HEK293 (cell line): ENCODE measurements around the gene ENO2.
"Not testable (repeated sequence)": the region's sequence is repeated elsewhere in the genome, so short reads cannot be mapped to it uniquely, and the experiment has no call there.

Experiments
- CTCF ChIA-PET: fragments of 350-600 bp; formaldehyde crosslinking; extraction: SDS; loops from one replicate; lab custom pipeline; 2021; ENCODE audit warnings: antibody characterized with exemption; lab: Yijun Ruan, JAX
- POLR2A ChIA-PET: fragments of 300-600 bp; formaldehyde crosslinking; extraction: SDS; loops from one replicate; lab custom pipeline; 2020; ENCODE audit warnings: antibody characterized with exemption, inconsistent platforms; lab: Yijun Ruan, JAX
- H3K27ac ChIP-seq: fragments of 200-500 bp; sonication (Bioruptor generic); 2 replicates; pipeline ENCODE4 v1.5.1; 2014; ENCODE audit warnings: low read depth, low read length, control low read depth, inconsistent platforms; ENCODE audit errors: extremely low read depth
- H3K36me3 ChIP-seq, 2 experiments: fragments of 200-500 bp in 1 of 2; sonication (Bioruptor generic) in 1 of 2; 1 replicate in 1 of 2; 2 replicates in 1 of 2; pipeline ENCODE4 v1.5.1; 2014 to 2017; ENCODE audit warnings: inconsistent platforms in 2 of 2, low read length in 2 of 2; ENCODE audit not compliant: control insufficient read depth in 2 of 2, insufficient read depth in 1 of 2
- H3K4me1 ChIP-seq: fragments of 200-500 bp; sonication (Bioruptor generic); 2 replicates; pipeline ENCODE4 v1.5.1; 2014; ENCODE audit warnings: mild to moderate bottlenecking, low read length, inconsistent platforms; ENCODE audit not compliant: control insufficient read depth, insufficient read depth
- H3K4me3 ChIP-seq: 2 replicates; pipeline ENCODE4 v1.5.1; 2011; ENCODE audit warnings: low read depth, mild to moderate bottlenecking, control low read depth, low read length, moderate library complexity
- H3K9me3 ChIP-seq: fragments of 200-500 bp; sonication (Bioruptor generic); 2 replicates; pipeline ENCODE4 v1.5.1; 2014; ENCODE audit warnings: low read depth, low read length, inconsistent platforms; ENCODE audit not compliant: control insufficient read depth, insufficient read depth
- KLF1 ChIP-seq: fragments of 450-650 bp; formaldehyde crosslinking; IDR thresholded peaks from 2 replicates; pipeline ENCODE4 v1.5.1; 2016; ENCODE audit warnings: missing biosample characterization, missing genetic modification characterization
- OSR2 ChIP-seq: fragments of 450-650 bp; formaldehyde crosslinking; IDR thresholded peaks from 2 replicates; pipeline ENCODE4 v1.5.1; 2016; ENCODE audit warnings: missing biosample characterization, missing genetic modification characterization
- SETDB1 ChIP-seq: IDR thresholded peaks from one replicate; pipeline ENCODE4 v1.6.1; 2017; ENCODE audit warnings: mild to moderate bottlenecking, low read length, moderate library complexity, mixed read lengths; ENCODE audit not compliant: insufficient read length
- SP3 ChIP-seq: fragments of 450-650 bp; formaldehyde crosslinking; IDR thresholded peaks from 2 replicates; pipeline ENCODE4 v1.5.1; 2016; ENCODE audit warnings: missing biosample characterization, missing genetic modification characterization
- ZBTB1 ChIP-seq: fragments of 450-650 bp; formaldehyde crosslinking; IDR thresholded peaks from 2 replicates; pipeline ENCODE4 v1.5.1; 2016; ENCODE audit warnings: missing biosample characterization, missing genetic modification characterization
- ZEB2 ChIP-seq: fragments of 450-650 bp; formaldehyde crosslinking; IDR thresholded peaks from 2 replicates; pipeline ENCODE4 v1.5.1; 2016; ENCODE audit warnings: missing biosample characterization, missing genetic modification characterization
- ZNF221 ChIP-seq: fragments of 450-650 bp; formaldehyde crosslinking; IDR thresholded peaks from 2 replicates; pipeline ENCODE4 v1.5.1; 2017; ENCODE audit warnings: missing biosample characterization, missing genetic modification characterization, borderline replicate concordance
- ZNF266 ChIP-seq: fragments of 450-650 bp; formaldehyde crosslinking; IDR thresholded peaks from 2 replicates; pipeline ENCODE4 v1.5.1; 2016; ENCODE audit warnings: missing biosample characterization, missing genetic modification characterization, low read depth
- ZNF473 ChIP-seq: fragments of 450-650 bp; formaldehyde crosslinking; IDR thresholded peaks from 2 replicates; pipeline ENCODE4 v1.5.1; 2017; ENCODE audit warnings: missing biosample characterization, missing genetic modification characterization
- ZNF558 ChIP-seq: fragments of 450-650 bp; formaldehyde crosslinking; IDR thresholded peaks from 2 replicates; pipeline ENCODE4 v1.5.1; 2016; ENCODE audit warnings: missing biosample characterization, missing genetic modification characterization
- ZNF580 ChIP-seq: fragments of 450-650 bp; formaldehyde crosslinking; IDR thresholded peaks from 2 replicates; pipeline ENCODE4 v1.5.1; 2016; ENCODE audit warnings: missing biosample characterization, missing genetic modification characterization
- ZNF660 ChIP-seq: fragments of 450-650 bp; IDR thresholded peaks from 2 replicates; pipeline ENCODE4 v1.5.1; 2018; ENCODE audit warnings: missing biosample characterization, mild to moderate bottlenecking, missing genetic modification characterization
- ZNF677 ChIP-seq: fragments of 450-650 bp; IDR thresholded peaks from 2 replicates; pipeline ENCODE4 v1.5.0; 2018; ENCODE audit warnings: missing biosample characterization, mild to moderate bottlenecking, missing genetic modification characterization, moderate library complexity
- ZNF692 ChIP-seq: fragments of 450-650 bp; formaldehyde crosslinking; IDR thresholded peaks from 2 replicates; pipeline ENCODE4 v1.5.1; 2016; ENCODE audit warnings: missing biosample characterization, missing genetic modification characterization
- ZNF76 ChIP-seq: fragments of 450-650 bp; formaldehyde crosslinking; IDR thresholded peaks from 2 replicates; pipeline ENCODE4; 2016; ENCODE audit warnings: low read depth, missing biosample characterization, missing genetic modification characterization, borderline replicate concordance
- TF ChIP-seq, protein P1 (sequence below): fragments of 450-650 bp; formaldehyde crosslinking; conservative IDR thresholded peaks from 2 replicates; pipeline ENCODE4 v1.5.1; 2016; ENCODE audit warnings: low read depth, missing biosample characterization, missing genetic modification characterization

Gene ENO2

GRCh38 chr12:6884539-6884938, 29.8 kb upstream of the ENO2 start:
- H3K27ac ChIP-seq = no peak overlapping the region
- ChIA-PET POLR2A (interaction anchor here (0.7 to 4.2 kb wide), 2 partner anchors 12 to 30 kb away, joined by 3 to 23 read pairs; partner anchors contain the start of gene SPSB2), CTCF (interaction anchor here (0.7 to 1.9 kb wide), 4 partner anchors 12 to 228 kb away, joined by 3 to 12 read pairs (median 6); partner anchors contain the start of gene SPSB2)
- H3K9me3 ChIP-seq = no peaks in the 10 kb centered on the region
- no peak overlapping the region for H3K4me3 ChIP-seq
- no peaks in the 10 kb centered on the region for H3K4me1 ChIP-seq
- TF ChIP-seq OSR2 (no peak), ZNF266 (tag by site-specific recombination) (no peak), ZEB2 (tag by site-specific recombination) (no peak), ZNF76 (no peak), ZNF558 (tag by site-specific recombination) (no peak), ZNF580 (tag by site-specific recombination) (no peak), SP3 (tag by site-specific recombination) (no peak), ZBTB1 (no peak), ZNF473 (tag by site-specific recombination) (no peak), ZNF677 (tag by site-specific recombination) (no peak), ZNF660 (tag by site-specific recombination) (no peak)
- peaks cover 0 to 13% of the 10 kb centered on the region in 2 experiments; a peak in 2 of 3 replicates for H3K36me3 ChIP-seq

DNA sequence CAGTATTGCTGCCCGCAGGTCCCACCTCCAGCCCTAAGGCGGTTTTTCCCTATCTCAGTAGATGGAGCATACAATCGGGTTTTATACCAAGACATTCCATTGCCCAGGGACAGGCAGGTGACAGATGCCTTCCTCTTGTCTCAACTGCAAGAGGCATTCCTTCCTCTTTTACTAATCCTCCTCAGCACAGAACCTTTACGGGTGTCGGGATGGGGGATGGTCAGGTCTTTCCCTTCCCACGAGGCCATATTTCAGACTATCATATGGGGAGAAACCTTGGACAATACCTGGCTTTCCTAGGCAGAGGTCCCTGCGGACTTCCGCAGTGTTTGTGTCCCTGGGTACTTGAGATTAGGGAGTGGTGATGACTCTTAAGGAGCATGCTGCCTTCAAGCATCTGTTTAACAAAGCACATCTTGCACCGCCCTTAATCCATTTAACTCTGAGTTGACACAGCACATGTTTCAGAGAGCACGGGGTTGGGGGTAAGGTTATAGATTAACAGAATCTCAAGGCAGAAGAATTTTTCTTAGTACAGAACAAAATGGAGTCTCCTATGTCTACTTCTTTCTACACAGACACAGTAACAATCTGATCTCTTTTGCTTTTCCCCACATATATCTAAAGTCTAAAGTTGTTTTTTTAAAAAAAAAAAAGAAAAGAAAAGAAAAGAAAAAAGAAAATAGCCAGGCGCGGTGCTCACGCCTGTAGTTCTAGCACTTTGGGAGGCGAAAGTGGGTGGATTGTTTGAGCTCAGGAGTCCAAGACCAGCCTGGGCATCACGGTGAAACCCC, 28.0 kb upstream of the ENO2 start:
- not testable (repeated sequence) for H3K4me3 ChIP-seq, H3K27ac ChIP-seq, H3K9me3 ChIP-seq, H3K4me1 ChIP-seq
- H3K36me3 ChIP-seq = peaks cover 0 to 13% of the 10 kb centered on the region in 2 experiments; a peak in 2 of 3 replicates
- CTCF ChIA-PET = interaction anchor here (1.8 kb wide), 1 partner anchor 14 kb away, joined by 8 read pairs; the partner anchor contains the start of gene SPSB2
- POLR2A ChIA-PET = interaction anchor here (0.9 to 1.0 kb wide), 2 partner anchors 13 kb away, joined by 3 read pairs; partner anchors contain the start of gene SPSB2
- peak; percentile 38; the same call in 1 of the 2 replicates for TF ChIP-seq KLF1 (tag by site-specific recombination)

GRCh38 chr12:6887460-6887859, 26.9 kb upstream of the ENO2 start:
- H3K4me1 ChIP-seq = no peaks in the 10 kb centered on the region
- peaks cover 0 to 13% of the 10 kb centered on the region in 2 experiments; a peak in 2 of 3 replicates for H3K36me3 ChIP-seq
- H3K9me3 ChIP-seq = no peaks in the 10 kb centered on the region
- H3K27ac ChIP-seq = no peak overlapping the region
- no peak overlapping the region for H3K4me3 ChIP-seq
- ChIA-PET POLR2A (interaction anchor here (0.6 to 1.0 kb wide), 3 partner anchors 14 to 471 kb away, joined by 3 read pairs; partner anchors contain the start of gene SPSB2), CTCF (interaction anchor here (0.7 to 1.8 kb wide), 2 partner anchors 15 kb away, joined by 3 to 8 read pairs; partner anchors contain the start of gene SPSB2)
- TF ChIP-seq ZNF221 (tag by site-specific recombination) (no peak), SETDB1 (no peak), ZNF692 (tag by site-specific recombination) (no peak)
- TF ChIP-seq, protein P1, sequence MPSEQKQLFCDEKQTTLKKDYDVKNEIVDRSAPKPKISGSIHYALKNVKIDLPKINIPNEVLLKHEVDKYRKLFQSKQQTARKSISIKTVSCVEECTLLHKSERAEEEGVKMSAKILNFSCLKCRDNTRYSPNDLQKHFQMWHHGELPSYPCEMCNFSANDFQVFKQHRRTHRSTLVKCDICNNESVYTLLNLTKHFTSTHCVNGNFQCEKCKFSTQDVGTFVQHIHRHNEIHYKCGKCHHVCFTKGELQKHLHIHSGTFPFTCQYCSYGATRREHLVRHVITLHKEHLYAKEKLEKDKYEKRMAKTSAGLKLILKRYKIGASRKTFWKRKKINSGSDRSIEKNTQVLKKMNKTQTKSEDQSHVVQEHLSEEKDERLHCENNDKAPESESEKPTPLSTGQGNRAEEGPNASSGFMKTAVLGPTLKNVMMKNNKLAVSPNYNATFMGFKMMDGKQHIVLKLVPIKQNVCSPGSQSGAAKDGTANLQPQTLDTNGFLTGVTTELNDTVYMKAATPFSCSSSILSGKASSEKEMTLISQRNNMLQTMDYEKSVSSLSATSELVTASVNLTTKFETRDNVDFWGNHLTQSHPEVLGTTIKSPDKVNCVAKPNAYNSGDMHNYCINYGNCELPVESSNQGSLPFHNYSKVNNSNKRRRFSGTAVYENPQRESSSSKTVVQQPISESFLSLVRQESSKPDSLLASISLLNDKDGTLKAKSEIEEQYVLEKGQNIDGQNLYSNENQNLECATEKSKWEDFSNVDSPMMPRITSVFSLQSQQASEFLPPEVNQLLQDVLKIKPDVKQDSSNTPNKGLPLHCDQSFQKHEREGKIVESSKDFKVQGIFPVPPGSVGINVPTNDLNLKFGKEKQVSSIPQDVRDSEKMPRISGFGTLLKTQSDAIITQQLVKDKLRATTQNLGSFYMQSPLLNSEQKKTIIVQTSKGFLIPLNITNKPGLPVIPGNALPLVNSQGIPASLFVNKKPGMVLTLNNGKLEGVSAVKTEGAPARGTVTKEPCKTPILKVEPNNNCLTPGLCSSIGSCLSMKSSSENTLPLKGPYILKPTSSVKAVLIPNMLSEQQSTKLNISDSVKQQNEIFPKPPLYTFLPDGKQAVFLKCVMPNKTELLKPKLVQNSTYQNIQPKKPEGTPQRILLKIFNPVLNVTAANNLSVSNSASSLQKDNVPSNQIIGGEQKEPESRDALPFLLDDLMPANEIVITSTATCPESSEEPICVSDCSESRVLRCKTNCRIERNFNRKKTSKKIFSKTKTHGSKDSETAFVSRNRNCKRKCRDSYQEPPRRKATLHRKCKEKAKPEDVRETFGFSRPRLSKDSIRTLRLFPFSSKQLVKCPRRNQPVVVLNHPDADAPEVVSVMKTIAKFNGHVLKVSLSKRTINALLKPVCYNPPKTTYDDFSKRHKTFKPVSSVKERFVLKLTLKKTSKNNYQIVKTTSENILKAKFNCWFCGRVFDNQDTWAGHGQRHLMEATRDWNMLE (tag by site-specific recombination) = no peak
